Activated CD4-positive, CD25-positive, alpha-beta regulatory T cell treated with anti-CD3 and anti-CD28 coated beads, Interleukin-2, amount 50 U/mL, for 16 hours (primary cell): Measurements from ENCODE around the gene ACAT2.
"Not testable (repeated sequence)": the region's sequence is repeated elsewhere in the genome, so short reads cannot be mapped to it uniquely, and the experiment has no call there.

ENCODE experiments used
- DNase-seq: peaks from one replicate; pipeline ENCODE4 v3.0.0-alpha.2; 2020; ENCODE audit warnings: low read depth, low spot score

ACAT2 gene

GRCh38 chr6:159809149-159809548, 47.3 kb downstream of the ACAT2 start:
- DNase-seq, result no peak

DNA sequence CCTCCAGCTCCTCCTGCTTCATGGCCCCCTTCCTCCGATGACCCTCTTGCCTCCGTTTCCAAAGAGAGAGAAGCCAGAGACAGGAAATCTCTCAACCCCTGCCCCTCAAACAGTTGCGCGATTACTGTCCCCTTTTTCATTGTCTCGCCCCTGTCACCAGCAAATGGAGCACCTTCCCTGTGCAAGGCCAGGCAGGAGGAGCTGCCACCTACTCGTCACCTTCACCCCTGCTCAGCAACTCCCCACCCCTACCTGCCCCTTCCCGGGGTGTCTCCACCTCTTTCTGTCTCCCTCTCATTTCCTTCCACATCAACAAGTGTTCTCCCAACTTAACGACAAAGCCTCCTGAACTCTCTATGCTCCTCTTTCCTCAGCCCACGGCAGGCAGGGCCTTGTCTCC, 51.9 kb downstream of the ACAT2 start:
- DNase-seq, result no peak

DNA sequence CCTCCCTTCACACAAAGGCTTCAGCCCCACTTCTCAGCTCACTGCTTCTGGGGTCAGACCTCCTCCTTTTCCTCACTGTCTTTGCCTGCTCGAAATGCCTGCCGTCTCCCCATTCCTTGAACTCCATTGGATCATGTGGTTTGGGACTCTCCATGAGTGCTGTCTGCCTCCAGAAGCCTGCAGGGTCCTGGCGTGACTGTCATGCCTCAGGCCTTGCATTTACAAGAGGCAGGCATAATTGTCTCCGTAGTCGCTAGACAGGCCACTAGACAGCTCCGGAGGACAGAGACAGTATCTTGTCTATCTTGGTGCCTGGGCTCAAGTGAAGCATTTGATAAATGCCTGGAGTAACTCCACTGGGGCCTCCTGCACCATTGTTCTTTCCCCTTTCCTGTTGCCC, 53.6 kb downstream of the ACAT2 start:
- no peak for DNase-seq

DNA sequence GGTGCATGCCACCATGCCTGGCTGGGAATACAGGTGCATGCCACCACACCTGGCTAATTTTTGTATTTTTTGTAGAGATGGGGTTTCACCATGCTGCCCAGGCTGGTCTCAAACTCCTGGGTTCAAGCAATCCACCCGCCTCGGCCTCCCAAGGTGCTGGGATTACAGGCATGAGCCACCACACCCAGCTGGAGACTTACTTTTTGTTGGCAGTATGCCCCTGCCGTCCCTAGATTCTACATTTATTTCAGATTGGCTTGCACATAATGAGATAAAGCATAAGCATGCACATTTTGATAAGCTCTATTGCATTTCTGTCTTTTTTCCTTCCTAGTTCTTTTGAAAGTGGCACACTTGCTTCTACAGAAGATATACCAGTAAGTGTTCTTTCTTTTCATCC, 54.9 kb downstream of the ACAT2 start:
- DNase-seq, result not testable (repeated sequence)

- no peak for DNase-seq
Observed at GRCh38 chr6:159817951-159818739, 56.3 kb downstream of the ACAT2 start.

DNA sequence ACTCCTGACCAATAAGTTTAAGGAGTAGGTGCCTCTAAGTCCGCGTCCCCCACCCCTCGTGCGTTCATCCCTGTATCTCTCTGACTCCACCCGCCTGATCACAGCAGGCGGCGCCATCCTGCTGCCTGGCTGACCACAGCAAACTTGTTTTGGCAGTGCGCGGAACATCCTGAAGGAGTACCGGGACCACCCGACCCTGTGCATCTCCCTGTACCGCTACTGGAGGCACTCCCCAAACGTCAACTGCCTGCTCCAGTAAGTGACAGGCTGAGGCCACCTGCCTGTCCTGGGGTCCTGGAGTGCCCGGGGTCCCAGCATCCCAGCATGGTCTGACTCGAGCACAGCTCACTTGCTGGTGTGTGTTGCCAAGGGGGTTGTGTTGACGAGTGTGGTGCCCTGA, 57.3 kb downstream of the ACAT2 start:
- no peak for DNase-seq

GRCh38 chr6:159819932-159820640, 58.2 kb downstream of the ACAT2 start:
- no peak for DNase-seq

DNA sequence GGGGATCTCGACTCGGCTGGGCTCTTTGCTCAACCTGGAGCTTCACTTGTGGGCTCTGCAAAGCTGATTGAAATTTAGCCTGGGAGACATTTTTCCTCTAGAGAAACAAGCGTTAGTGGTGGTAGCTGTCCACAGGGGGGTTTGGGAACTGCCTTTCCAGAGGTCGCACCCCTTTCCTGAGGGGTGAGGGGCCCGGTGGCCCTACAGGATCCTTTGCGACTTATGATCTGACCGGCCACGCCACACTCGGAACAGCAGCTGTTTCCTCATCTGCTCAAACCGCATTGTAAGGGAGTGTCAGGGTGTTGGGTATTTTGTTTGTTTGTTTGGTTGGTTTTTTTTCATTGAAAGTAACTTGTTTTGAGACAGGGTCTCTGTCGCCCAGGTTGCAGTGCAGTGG, 59.3 kb downstream of the ACAT2 start:
- DNase-seq, result no peak

DNA sequence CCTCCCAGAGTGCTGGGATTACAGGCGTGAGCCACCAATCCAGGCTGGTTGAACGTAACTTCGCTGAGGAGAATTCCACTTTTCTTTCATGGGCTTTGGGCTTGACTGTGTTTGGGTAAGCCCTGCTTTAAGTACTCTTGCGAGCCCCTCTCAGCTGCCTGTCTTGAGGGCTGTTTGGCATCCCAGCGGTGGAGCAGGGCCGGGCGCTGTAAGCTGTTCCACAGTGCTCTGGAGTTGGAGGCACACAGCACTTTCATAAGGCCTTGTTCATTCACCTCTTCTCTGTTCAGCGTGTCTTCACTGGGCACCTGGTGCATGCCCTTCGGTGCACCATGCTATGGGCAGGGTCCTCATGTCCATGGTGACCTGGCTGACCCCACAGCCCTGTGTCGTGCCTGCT, 59.9 kb downstream of the ACAT2 start:
- DNase-seq, result no peak

DNA sequence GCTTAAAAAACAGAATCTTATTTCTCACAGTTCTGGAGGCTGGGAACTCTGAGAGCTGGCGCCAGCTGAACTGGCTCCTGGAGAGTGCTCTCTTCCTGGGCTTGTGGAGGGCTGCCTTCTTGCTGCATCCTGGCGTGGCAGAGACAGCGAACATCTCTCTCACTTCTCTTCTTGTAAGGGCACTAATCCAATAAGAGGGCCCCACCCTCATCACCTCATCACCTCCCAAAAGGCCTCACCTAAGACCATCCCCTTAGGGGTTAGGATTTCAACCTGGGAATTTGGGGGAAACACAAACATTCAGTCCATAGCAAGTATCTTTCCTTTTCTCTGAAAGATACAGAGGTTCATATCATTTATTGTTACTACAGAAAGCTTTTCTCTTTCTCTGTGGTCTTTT, 62.1 kb downstream of the ACAT2 start:
- no peak for DNase-seq

GRCh38 chr6:159824690-159825089, 62.8 kb downstream of the ACAT2 start:
- DNase-seq, result not testable (repeated sequence)

DNA sequence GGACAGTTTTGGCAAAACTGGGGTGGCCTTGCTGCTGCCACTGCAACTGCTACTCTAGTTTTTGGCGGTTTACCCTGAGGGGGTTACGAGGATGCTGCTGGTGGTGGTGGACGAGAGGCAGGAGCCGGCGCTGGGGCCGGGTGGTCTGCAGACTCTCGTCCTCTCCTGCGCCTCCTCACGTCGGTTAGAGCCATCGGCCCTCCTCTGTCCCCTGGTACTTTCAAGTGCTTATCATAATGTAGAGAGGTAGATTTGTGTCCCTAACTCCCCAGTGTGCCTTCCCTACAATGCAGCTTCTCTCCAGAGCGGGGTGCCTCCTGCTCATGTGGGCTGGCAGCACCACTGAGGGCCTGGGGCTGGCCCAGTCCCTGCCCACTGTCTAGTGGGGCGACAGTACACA, 64.2 kb downstream of the ACAT2 start:
- DNase-seq, result no peak

- DNase-seq, result no peak
Observed at GRCh38 chr6:159826968-159827647, 65.3 kb downstream of the ACAT2 start.

GRCh38 chr6:159828074-159828473, 66.2 kb downstream of the ACAT2 start:
- DNase-seq, result no peak
